ENCODE data around the gene ADAT1. TPM values are rescaled to one million over a fixed set of nuclear protein-coding genes. Genes with fewer than 3 reads are reported as not detected.

Gene ADAT1
- total RNA-seq, 4 donors from 2014 or later = 14.7 to 44.8 (median 19.0) TPM

DNA sequence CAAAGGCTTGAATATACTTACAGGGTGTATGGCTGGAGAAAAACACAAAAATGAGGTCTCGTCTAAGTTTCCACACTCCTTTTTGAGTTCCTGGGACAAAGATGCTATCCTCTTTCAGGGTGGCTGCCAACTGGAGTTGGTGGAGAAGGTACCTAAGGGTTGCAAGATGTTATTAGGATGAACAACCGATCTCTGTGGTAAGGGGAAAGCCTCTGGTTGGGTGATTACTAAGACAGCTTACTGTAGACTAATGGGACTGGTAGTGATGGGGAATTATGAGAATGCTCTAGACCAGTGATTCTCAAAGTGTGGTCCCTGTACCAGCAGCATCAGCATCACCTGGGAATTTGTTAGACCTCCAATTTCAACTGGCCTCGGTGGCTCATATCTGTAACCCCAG is 6.0 kb downstream of the ADAT1 start:
- H3K36me3 ChIP-seq = peaks cover 3 to 68% of the 10 kb centered on the region in 2 donors
- intact Hi-C loops (cut with DNase I; ENCODE audit: low total_unique reads) (loop anchor here (5.0 kb wide), 1 partner anchor 35 kb away; no protein-coding TSS in a partner anchor), in situ Hi-C loops (cut with MboI; ENCODE audit: low sequenced_read_pairs in 4 of 4) (loop anchor here in 1 of 4 donors (25.0 kb wide), 1 partner anchor 1570 kb away; the partner anchor contains the start of genes MON1B and SYCE1L)

DNA sequence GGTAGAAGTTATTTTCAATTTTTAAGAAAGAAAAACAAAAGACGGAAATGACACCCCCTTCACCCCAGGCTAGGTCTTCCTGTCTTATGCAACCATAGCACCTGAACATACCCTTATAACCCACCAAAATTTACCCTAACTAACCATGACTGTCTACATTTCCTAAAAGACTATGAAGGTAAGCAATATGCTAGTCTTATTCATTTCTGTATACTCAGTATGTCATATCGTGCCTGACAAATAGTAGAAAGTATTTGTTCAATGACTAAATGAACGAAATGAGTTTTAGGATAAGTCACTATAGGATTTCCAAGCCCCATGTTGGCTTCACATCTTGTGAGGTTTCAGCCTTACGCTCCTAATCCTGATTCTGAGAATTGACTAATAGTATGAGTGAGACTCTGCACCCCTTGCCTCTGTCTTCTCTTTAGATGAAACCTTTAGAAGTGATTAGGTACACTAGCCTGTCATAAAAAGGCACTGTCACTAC is 6.5 kb downstream of the ADAT1 start:
- ATAC-seq = no peak
- intact Hi-C loops (cut with DNase I; ENCODE audit: low total_unique reads) (loop anchor here (5.0 kb wide), 1 partner anchor 34 kb away; no protein-coding TSS in a partner anchor), in situ Hi-C loops (cut with MboI; ENCODE audit: low sequenced_read_pairs in 4 of 4) (loop anchor here in 1 of 4 donors (25.0 kb wide), 1 partner anchor 1571 kb away; the partner anchor contains the start of genes MON1B and SYCE1L)
- H3K27me3 ChIP-seq = no peaks in the 10 kb centered on the region
- no peaks in the 10 kb centered on the region for H3K9me3 ChIP-seq
- H3K4me3 ChIP-seq = no peak overlapping the region
- DNase-seq = no peak
- no peak for TF ChIP-seq POLR2A (IDR thresholded peaks at IDR 0.05)
- TF ChIP-seq, protein P1, sequence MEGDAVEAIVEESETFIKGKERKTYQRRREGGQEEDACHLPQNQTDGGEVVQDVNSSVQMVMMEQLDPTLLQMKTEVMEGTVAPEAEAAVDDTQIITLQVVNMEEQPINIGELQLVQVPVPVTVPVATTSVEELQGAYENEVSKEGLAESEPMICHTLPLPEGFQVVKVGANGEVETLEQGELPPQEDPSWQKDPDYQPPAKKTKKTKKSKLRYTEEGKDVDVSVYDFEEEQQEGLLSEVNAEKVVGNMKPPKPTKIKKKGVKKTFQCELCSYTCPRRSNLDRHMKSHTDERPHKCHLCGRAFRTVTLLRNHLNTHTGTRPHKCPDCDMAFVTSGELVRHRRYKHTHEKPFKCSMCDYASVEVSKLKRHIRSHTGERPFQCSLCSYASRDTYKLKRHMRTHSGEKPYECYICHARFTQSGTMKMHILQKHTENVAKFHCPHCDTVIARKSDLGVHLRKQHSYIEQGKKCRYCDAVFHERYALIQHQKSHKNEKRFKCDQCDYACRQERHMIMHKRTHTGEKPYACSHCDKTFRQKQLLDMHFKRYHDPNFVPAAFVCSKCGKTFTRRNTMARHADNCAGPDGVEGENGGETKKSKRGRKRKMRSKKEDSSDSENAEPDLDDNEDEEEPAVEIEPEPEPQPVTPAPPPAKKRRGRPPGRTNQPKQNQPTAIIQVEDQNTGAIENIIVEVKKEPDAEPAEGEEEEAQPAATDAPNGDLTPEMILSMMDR (IDR thresholded peaks at IDR 0.05 in 4 of 5, conservative IDR thresholded peaks at IDR 0.05 in 1 of 5) = no peak
- peaks cover 3 to 73% of the 10 kb centered on the region in 2 donors for H3K36me3 ChIP-seq
- peaks cover 5 to 6% of the 10 kb centered on the region in 2 donors for H3K4me1 ChIP-seq
- H3K27ac ChIP-seq = no peak overlapping the region

More for the DNA sequence above, 6.0 kb downstream of the ADAT1 start:
- Histone ChIP-seq H3K27me3 (no peaks in the 10 kb centered on the region), H3K9me3 (no peaks in the 10 kb centered on the region), H3K27ac (no peak overlapping the region), H3K4me1 (peaks cover 11 to 12% of the 10 kb centered on the region in 2 donors), H3K4me3 (no peak overlapping the region)
- TF ChIP-seq, protein P1 (IDR thresholded peaks at IDR 0.05 in 4 of 5, conservative IDR thresholded peaks at IDR 0.05 in 1 of 5) = no peak
- TF ChIP-seq POLR2A (IDR thresholded peaks at IDR 0.05) = no peak
- ATAC-seq (no peak), DNase-seq (no peak)

DNA sequence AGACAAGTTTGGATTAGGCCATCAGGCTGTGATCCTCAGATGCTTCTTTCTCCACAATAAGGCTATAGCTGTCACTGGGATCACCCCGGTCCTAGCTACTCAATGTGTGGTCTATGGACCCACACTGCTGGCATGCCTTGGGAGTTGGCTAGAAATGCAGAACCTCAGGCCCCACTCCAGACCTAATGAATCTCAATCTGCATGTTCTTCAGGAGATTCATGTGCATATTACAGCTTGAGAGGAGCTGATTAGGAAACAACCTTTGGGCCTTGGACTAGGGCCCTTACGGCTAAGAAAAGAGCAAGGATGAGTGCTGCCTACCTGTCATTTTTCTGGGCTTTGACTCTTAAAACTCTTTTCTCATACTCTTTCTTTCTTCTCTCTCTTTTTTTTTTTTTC is 7.5 kb downstream of the ADAT1 start:
- in situ Hi-C loops (cut with MboI; ENCODE audit: low sequenced_read_pairs in 4 of 4) = loop anchor here in 1 of 4 donors (25.0 kb wide), 1 partner anchor 1572 kb away; the partner anchor contains the start of genes MON1B and SYCE1L
- no peak for DNase-seq

DNA sequence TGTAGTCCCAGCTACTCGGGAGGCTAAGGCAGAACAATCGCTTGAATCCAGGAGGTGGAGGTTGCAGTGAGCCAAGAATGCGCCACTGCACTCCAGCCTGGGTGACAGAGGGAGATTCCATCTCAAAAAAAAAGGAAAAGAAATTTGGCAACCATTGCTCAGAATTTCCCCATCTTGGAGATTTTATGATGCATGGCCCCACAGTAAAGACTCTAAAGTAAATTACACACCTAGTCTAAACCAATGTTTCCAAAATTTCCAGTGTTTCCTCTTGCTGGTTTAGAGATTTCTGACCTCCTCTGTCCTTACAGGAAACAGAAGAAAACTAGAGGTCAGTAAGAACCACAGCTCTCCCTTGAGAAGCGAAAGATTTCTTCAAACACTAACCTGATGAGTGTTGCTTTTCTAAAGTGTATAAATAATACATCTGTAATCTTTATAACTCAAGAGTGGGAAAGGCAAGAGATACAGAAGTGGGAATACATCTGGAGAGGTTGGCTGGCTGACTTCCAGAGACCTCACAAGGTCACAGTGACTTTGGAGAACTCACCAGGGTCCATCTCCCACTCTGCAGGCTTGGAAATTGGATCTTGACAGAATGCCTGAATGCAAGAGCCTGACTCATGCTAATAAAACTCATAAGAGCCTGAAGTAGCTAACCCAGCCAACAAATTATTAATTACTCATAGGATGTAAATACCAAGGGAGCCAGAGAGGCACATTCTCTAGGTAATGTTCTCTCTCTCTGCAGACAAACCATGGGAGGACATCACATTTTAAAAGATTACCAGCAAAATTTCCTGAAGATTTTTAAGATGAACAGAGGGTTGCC is 8.8 kb downstream of the ADAT1 start:
- TF ChIP-seq POLR2A (IDR thresholded peaks at IDR 0.05) = no peak
- TF ChIP-seq, protein P1 (IDR thresholded peaks at IDR 0.05 in 4 of 5, conservative IDR thresholded peaks at IDR 0.05 in 1 of 5) = no peak
- no peak for ATAC-seq
- H3K27ac ChIP-seq = no peak overlapping the region
- no peaks in the 10 kb centered on the region for H3K27me3 ChIP-seq
- H3K4me1 ChIP-seq = no peaks in the 10 kb centered on the region
- in situ Hi-C loops (cut with MboI; ENCODE audit: low sequenced_read_pairs in 4 of 4) = loop anchor here in 1 of 4 donors (25.0 kb wide), 1 partner anchor 1573 kb away; the partner anchor contains the start of genes MON1B and SYCE1L
- DNase-seq = no peak
- H3K9me3 ChIP-seq = no peaks in the 10 kb centered on the region
- intact Hi-C loops (cut with DNase I; ENCODE audit: low total_unique reads) = no loop called here
- H3K36me3 ChIP-seq = peaks cover 3 to 85% of the 10 kb centered on the region in 2 donors
- H3K4me3 ChIP-seq = no peak overlapping the region

More for the DNA sequence above, 7.5 kb downstream of the ADAT1 start:
- H3K4me3 ChIP-seq = no peak overlapping the region
- H3K27ac ChIP-seq = no peak overlapping the region
- TF ChIP-seq, protein P1 (IDR thresholded peaks at IDR 0.05 in 4 of 5, conservative IDR thresholded peaks at IDR 0.05 in 1 of 5) = no peak
- no peak for TF ChIP-seq POLR2A (IDR thresholded peaks at IDR 0.05)
- no peaks in the 10 kb centered on the region for H3K4me1 ChIP-seq
- no peaks in the 10 kb centered on the region for H3K27me3 ChIP-seq
- intact Hi-C loops (cut with DNase I; ENCODE audit: low total_unique reads) = loop anchor here (5.0 kb wide), 1 partner anchor 33 kb away; no protein-coding TSS in a partner anchor
- peaks cover 3 to 83% of the 10 kb centered on the region in 2 donors for H3K36me3 ChIP-seq
- no peak for ATAC-seq
- H3K9me3 ChIP-seq = no peaks in the 10 kb centered on the region
